OCI-M2 (cell line): ENCODE data around the gene RAP2A.

ENCODE experiments used
- DNase-seq: peaks from one replicate; lab custom pipeline; 2025; ENCODE audit not compliant: unreplicated experiment; lab: John Stamatoyannopoulos, UW

The RAP2A gene

GRCh38 chr13:97433727-97434396 is at the start of gene RAP2A:
TSS of gene RAP2A (plus strand) at chr13:97434169. CDS start at chr13:97434471, 302 bp downstream.
- peak; percentile 14 for DNase-seq

GRCh38 chr13:97384371-97384770 is 49.6 kb upstream of the RAP2A start:
- DNase-seq = no peak

DNA sequence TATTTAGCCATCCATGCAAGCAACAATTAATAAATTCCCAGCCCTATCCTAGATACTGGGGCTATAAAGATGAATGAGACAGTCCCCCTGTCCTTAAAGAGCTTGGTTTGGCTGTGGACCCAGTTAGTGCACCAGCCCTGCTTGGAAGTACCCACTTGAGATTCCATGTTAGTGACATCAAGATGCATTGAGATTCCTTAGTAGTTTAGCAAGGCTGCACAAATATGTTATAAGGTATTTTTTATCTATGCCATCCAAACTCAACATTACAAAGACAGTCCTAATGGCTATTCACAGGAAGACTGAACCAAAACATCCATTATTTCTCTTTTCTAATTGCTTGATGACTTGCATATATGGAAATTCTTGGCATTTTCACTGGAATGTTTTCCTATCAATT is 48.8 kb upstream of the RAP2A start:
- no peak for DNase-seq

DNA sequence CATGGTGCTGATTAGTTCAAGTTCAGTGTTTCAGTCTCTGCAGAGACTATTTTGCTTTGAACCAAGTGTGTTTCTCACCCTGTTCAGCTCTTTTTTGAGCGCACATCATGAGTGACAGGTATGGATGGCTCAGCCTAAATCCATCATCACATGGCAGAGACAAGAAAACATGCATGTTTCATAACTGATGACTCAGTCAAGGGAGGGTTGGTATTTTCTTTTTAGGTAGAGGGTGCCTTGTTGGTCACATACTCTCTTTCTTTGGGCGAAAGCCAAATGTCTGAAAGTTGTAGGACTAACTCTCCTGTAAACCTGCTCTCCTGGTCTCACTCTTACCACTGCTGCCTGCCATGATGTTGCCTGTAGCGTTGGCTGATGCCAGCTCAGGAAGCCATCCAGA is 48.1 kb upstream of the RAP2A start:
- no peak for DNase-seq

DNA sequence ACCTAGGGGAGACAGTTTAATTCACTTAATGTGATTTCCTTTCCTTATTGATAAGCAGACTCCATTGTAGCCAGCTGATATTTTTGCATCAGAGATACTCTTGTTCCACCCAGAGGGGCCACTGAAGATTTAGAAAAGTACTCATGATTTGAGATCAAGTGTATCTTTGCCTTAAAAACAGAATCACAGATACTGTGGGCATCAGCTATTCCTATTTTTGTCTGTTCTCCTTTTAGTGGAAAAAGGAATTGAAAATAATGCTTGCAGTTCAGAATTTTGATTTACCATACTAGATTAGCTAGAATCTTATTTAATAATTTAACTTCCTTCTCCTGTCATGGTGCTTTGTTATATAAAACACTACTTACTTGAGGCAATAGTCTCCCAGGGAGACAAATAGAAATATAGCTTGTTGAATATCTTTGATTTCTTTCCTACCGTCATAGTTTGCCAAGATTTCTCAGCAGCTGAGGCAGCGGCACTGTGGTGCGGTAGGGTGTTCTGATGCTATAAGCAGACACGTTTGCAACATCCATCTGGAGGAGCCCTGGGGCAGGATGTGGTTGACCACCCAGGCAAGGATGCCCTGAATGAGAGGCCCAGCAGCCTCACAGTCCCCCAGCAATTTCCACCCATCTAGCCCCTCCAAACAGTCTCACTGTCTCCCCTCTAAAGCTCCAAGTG is 47.0 kb upstream of the RAP2A start:
- DNase-seq = no peak

- DNase-seq = no peak
These were observed 46.5 kb upstream of the RAP2A start for GRCh38 chr13:97387485-97387839.

DNA sequence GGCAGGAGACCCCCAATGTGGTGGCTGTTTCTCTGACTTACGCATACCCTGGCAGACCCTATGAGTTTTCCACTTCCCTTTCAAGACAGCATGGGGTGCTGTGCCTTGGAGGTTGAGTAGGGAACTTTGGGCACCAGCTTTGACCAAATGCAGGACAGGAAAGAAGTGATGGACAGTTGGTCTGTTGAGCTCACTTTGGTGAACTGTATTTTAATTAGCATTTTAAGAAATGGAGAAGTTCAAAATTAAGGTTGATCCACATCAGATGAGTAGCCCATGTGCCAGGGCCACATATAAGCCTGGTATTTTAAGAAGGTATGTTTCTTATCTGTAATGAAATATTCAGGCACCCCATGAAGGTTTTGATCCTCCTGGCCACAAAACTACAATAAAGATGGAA is 46.1 kb upstream of the RAP2A start:
- no peak for DNase-seq

- DNase-seq = no peak
These were observed 45.6 kb upstream of the RAP2A start for GRCh38 chr13:97388373-97388772.

GRCh38 chr13:97390941-97391600 is 42.9 kb upstream of the RAP2A start:
- DNase-seq = no peak

DNA sequence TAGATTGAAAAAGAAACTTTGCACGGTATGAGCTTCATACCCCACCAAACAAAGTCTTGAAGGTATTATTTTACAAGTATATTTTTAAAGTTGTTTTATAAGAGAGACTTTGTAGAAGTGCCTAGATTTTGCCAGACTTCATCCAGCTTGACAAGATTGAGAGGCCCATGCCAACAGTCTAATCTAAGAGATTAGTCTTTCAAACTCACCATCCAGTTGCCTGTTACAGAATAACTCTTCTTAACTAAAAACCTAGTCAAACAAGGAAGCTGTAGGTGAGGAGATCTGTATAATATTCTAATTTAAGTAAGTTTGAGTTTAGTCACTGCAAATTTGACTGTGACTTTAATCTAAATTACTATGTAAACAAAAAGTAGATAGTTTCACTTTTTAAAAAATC is 41.9 kb upstream of the RAP2A start:
- no peak for DNase-seq

- no peak for DNase-seq
These were observed 39.4 kb upstream of the RAP2A start for GRCh38 chr13:97394542-97394941.

- DNase-seq = no peak
These were observed 38.4 kb upstream of the RAP2A start for GRCh38 chr13:97395447-97396136.

GRCh38 chr13:97397267-97397666 is 36.7 kb upstream of the RAP2A start:
- no peak for DNase-seq

- no peak for DNase-seq
These were observed 32.5 kb upstream of the RAP2A start for GRCh38 chr13:97401421-97401820.

GRCh38 chr13:97403893-97404750 is 29.8 kb upstream of the RAP2A start:
- DNase-seq = no peak

- no peak for DNase-seq
These were observed 26.4 kb upstream of the RAP2A start for GRCh38 chr13:97407540-97407939.

DNA sequence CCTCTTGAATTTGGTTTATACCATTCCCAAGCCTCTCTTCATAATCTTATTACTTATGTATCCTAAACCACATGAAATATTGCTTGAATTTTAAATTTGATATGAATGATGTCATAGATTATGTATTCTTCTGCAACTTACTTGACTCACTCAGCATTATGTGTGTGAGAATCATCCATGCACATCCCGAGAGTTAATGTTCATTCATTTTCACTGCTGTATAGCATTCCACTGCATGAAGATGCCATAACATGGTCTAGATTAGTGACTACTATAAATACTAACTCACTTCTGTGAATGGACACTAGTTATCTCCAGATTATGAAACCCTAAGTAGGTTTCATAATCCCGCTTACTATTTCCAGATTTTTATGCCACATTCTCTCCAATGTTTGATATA is 25.0 kb upstream of the RAP2A start:
- DNase-seq = no peak

DNA sequence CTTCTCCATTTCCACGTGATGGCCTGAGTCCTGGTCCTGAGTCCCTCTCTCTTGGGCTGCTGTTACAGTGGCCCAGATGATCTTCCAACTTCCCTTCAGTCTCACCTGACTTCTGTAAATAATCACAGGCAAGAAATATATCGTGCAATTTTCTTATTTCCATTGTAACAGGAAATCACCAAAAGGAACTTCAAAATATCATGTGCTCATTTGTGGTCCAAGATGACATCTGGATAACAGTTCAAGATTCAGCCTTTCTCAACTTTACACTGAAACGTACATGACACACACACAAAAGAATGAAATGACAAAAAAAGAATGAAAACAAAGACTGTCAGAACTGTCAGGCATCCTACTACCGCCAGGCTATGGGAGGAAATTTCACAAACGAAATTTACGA is 22.0 kb upstream of the RAP2A start:
- no peak for DNase-seq

- DNase-seq = no peak
These were observed 20.3 kb upstream of the RAP2A start for GRCh38 chr13:97413694-97414093.

- no peak for DNase-seq
These were observed 19.6 kb upstream of the RAP2A start for GRCh38 chr13:97414392-97414791.

DNA sequence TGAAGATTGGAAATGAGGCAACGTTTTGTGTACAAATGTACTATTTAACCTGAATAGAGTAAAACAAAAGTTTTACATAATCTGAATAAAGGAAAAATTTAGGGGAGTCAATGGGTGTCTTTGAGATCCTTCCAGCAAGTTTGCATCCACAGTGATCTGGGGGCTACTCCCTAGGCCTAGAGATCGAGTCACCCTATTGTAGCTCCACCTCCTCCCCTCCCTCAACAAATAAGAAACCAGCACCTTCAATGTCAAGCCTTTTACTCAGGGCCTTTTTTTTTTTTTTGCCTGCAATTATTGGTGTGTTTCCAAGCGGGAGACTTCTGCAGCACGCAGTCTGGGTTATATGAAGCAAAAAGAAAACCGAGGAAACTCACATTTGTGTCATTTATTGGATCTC is 16.3 kb upstream of the RAP2A start:
- DNase-seq = no peak
